ENCODE results near the gene SETD2. TPM values are rescaled to one million over a fixed set of nuclear protein-coding genes. Genes with fewer than 3 reads are reported as not detected.

SETD2 gene
- polyA plus RNA-seq, 1 of the 3 experiments (the other 2 are of a cell fraction), result 12.1 TPM

DNA sequence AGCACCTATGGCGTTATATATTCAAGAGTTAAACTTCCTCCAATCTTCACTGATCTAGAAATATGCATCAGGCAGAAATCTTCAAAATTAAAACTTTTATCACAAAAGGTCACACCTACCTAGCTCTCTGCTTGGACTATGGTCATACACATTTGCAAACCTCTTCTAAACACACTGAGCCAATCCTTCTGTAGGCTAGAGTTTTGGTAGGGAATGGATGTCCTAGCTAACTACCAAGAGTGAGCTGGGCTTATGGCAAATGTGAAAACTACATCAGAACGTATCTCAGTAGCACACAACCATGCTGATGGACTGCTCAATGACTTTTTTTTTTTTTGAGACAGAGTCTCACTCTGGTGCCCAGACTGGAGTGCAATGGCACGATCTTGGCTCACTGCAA, 29.6 kb downstream of the SETD2 start:
- Histone ChIP-seq H3K79me2 (ENCODE audit: insufficient read depth) (peaks cover 100% of the 10 kb centered on the region), H3K4me3 (ENCODE audit: low read depth in 2 of 2, low read length in 1 of 2) (no peak overlapping the region), H3K36me3 (replicated peaks in 1 of 2; ENCODE audit: control insufficient read depth in 1 of 2, insufficient read depth in 2 of 2, low read length in 1 of 2) (no peaks in the 10 kb centered on the region), H3K9me2 (no peaks in the 10 kb centered on the region), H2AFZ (ENCODE audit: low read depth) (no peak overlapping the region), H3K27ac (ENCODE audit: low read depth in 2 of 2, low read length in 1 of 2) (no peak overlapping the region), H3K4me1 (ENCODE audit: control insufficient read depth in 1 of 2, insufficient read depth in 2 of 2, low read depth in 1 of 2, low read length in 1 of 2) (no peaks in the 10 kb centered on the region), H3F3A (replicated peaks; ENCODE audit: insufficient read depth) (no peaks in the 10 kb centered on the region), H3K9me3 (no peaks in the 10 kb centered on the region), H3K27me3 (ENCODE audit: insufficient read depth) (no peaks in the 10 kb centered on the region), H3K9ac (no peak overlapping the region), H4K20me1 (ENCODE audit: insufficient read depth) (peaks cover 97% of the 10 kb centered on the region), H3K4me2 (no peak overlapping the region)
- CTCF ChIA-PET, result no interaction called here
- no peak for DNase-seq
- POLR2A ChIA-PET, result no interaction called here
- WGBS (ENCODE audit: low lambda C conversion rate), result 100% methylated on average over 3 of the region's 3 CpGs
- TF ChIP-seq SIN3A (IDR thresholded peaks at IDR 0.05; ENCODE audit: borderline replicate concordance, low read depth, low read length) (no peak), TCF12 (IDR thresholded peaks at IDR 0.05) (no peak), IRF3 (IDR thresholded peaks at IDR 0.05; ENCODE audit: low read depth, low read length) (no peak), JUND (IDR thresholded peaks at IDR 0.05) (no peak), REST (IDR thresholded peaks at IDR 0.05; ENCODE audit: low read depth, low read length) (no peak), POLR2AphosphoS5 (IDR thresholded peaks at IDR 0.05; ENCODE audit: low read depth, low read length) (no peak)
- TF ChIP-seq, protein P1, sequence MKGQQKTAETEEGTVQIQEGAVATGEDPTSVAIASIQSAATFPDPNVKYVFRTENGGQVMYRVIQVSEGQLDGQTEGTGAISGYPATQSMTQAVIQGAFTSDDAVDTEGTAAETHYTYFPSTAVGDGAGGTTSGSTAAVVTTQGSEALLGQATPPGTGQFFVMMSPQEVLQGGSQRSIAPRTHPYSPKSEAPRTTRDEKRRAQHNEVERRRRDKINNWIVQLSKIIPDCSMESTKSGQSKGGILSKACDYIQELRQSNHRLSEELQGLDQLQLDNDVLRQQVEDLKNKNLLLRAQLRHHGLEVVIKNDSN (IDR thresholded peaks at IDR 0.05; ENCODE audit: borderline replicate concordance, low read depth), result no peak

GRCh38 chr3:47133641-47134040, 30.3 kb downstream of the SETD2 start:
- no peaks in the 10 kb centered on the region for H3K27me3 ChIP-seq (ENCODE audit: insufficient read depth)
- no peak overlapping the region for H3K9ac ChIP-seq
- peaks cover 100% of the 10 kb centered on the region for H3K79me2 ChIP-seq (ENCODE audit: insufficient read depth)
- H2AFZ ChIP-seq (ENCODE audit: low read depth), result no peak overlapping the region
- H3K27ac ChIP-seq (ENCODE audit: low read depth in 2 of 2, low read length in 1 of 2), result no peak overlapping the region
- ChIA-PET POLR2A (no interaction called here), CTCF (no interaction called here)
- H4K20me1 ChIP-seq (ENCODE audit: insufficient read depth), result peaks cover 97% of the 10 kb centered on the region
- DNase-seq, result no peak
- H3K36me3 ChIP-seq (replicated peaks in 1 of 2; ENCODE audit: control insufficient read depth in 1 of 2, insufficient read depth in 2 of 2, low read length in 1 of 2), result peaks cover 0 to 1% of the 10 kb centered on the region in 2 experiments
- no peak for TF ChIP-seq NRF1 (IDR thresholded peaks at IDR 0.05; ENCODE audit: low read depth, low read length)
- TF ChIP-seq RAD21 (IDR thresholded peaks at IDR 0.05; ENCODE audit: low read length), result no peak
- TF ChIP-seq YY1 (IDR thresholded peaks at IDR 0.05; ENCODE audit: low read depth), result no peak
- no peak for TF ChIP-seq FOSL2 (IDR thresholded peaks at IDR 0.05; ENCODE audit: borderline replicate concordance, low read depth)
- no peak for TF ChIP-seq EP300 (IDR thresholded peaks at IDR 0.05; ENCODE audit: borderline replicate concordance in 1 of 2, low read depth in 1 of 2, low read length in 1 of 2)
- TF ChIP-seq MAX (IDR thresholded peaks at IDR 0.05; ENCODE audit: low read depth), result no peak
- no peak for TF ChIP-seq RFX5 (IDR thresholded peaks at IDR 0.05; ENCODE audit: low read length)
- no peaks in the 10 kb centered on the region for H3K9me2 ChIP-seq
- no peak overlapping the region for H3K4me3 ChIP-seq (ENCODE audit: low read depth in 2 of 2, low read length in 1 of 2)
- no peaks in the 10 kb centered on the region for H3K4me1 ChIP-seq (ENCODE audit: control insufficient read depth in 1 of 2, insufficient read depth in 2 of 2, low read depth in 1 of 2, low read length in 1 of 2)
- 77% methylated on average over 3 of the region's 3 CpGs for WGBS (ENCODE audit: low lambda C conversion rate)
- no peak overlapping the region for H3K4me2 ChIP-seq
- H3K9me3 ChIP-seq, result no peaks in the 10 kb centered on the region
- H3F3A ChIP-seq (replicated peaks; ENCODE audit: insufficient read depth), result no peaks in the 10 kb centered on the region
